SJCRH30 (cell line): Measurements from ENCODE around the gene NCR2. TPM values are rescaled to one million over a fixed set of nuclear protein-coding genes. Genes with fewer than 3 reads are reported as not detected.

Experiments
- DNase-seq, 2 experiments: peaks; one replicate each; pipeline ENCODE4 v3.0.0-alpha.2; 2015 to 2020
- H3K27ac ChIP-seq: fragments of 250-450 bp; sonication (Bioruptor Pico); 2 replicates; pipeline ENCODE4 v1.5.1; 2020; ENCODE audit warnings: mild to moderate bottlenecking, moderate library complexity
- H3K27me3 ChIP-seq: fragments of 250-450 bp; sonication (Bioruptor Pico); 2 replicates; pipeline ENCODE4 v1.5.1; 2020; ENCODE audit warnings: mild to moderate bottlenecking, moderate library complexity
- H3K36me3 ChIP-seq: fragments of 250-450 bp; sonication (Bioruptor Pico); 2 replicates; pipeline ENCODE4 v1.5.1; 2020; ENCODE audit warnings: mild to moderate bottlenecking, moderate library complexity
- H3K4me1 ChIP-seq: fragments of 250-450 bp; sonication (Bioruptor Pico); 2 replicates; pipeline ENCODE4 v1.5.1; 2020; ENCODE audit warnings: mild to moderate bottlenecking, moderate library complexity
- H3K4me3 ChIP-seq: fragments of 250-450 bp; sonication (Bioruptor Pico); 2 replicates; pipeline ENCODE4 v1.5.1; 2020; ENCODE audit warnings: mild to moderate bottlenecking, moderate library complexity
- H3K9me3 ChIP-seq: fragments of 250-450 bp; sonication (Bioruptor Pico); replicated peaks from 2 replicates; pipeline ENCODE4 v1.5.1; 2020; ENCODE audit warnings: mild to moderate bottlenecking, moderate library complexity
- total RNA-seq: library from RNA; depleted of rRNA; stranded (reverse); fragments of >200 nt; shearing (Covaris generic); gene quantifications from 2 replicates; pipeline ENCODE4 v1.2.3, GENCODE V29; 2014

NCR2 gene
- total RNA-seq, 1 experiment from 2014 or later = not detected

GRCh38 chr6:41338659-41339058 is 3.3 kb downstream of the NCR2 start:
- Histone ChIP-seq H3K4me1 (no peaks in the 10 kb centered on the region; the same call in 1 of the 2 replicates), H3K36me3 (no peaks in the 10 kb centered on the region), H3K4me3 (no peak overlapping the region), H3K27ac (no peak overlapping the region), H3K9me3 (no peaks in the 10 kb centered on the region), H3K27me3 (0 out of 2 replicates have a peak, but pooled peaks cover 3% of the 10 kb centered on the region)
- no peak for DNase-seq

GRCh38 chr6:41341580-41341979 is 6.2 kb downstream of the NCR2 start:
- no peak for DNase-seq
- Histone ChIP-seq H3K4me1 (no peaks in the 10 kb centered on the region; the same call in 1 of the 2 replicates), H3K27ac (no peak overlapping the region), H3K27me3 (no peaks in the 10 kb centered on the region), H3K9me3 (no peaks in the 10 kb centered on the region), H3K36me3 (no peaks in the 10 kb centered on the region), H3K4me3 (no peak overlapping the region)

DNA sequence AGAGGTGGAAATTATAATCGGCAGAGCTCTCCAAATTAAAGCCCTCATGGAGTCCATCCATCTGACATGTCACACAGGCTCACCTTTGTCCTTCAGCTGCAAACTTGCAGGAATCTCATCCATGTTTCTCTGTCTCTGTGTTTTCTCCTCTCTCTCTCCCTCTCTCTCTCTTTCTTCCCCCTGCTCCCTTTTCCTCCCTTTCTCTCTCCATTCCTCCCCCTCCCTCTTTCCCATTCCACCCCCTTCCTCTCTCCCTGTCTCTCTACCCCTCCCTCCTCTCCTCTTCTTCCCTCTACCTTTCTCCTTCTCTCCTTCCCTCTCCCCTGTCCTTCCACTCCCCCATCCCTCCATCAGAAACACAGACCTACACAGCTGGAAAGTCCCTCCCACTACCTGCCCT is 6.8 kb downstream of the NCR2 start:
- Histone ChIP-seq H3K4me1 (no peaks in the 10 kb centered on the region; the same call in 1 of the 2 replicates), H3K9me3 (no peaks in the 10 kb centered on the region), H3K4me3 (no peak overlapping the region), H3K36me3 (no peaks in the 10 kb centered on the region), H3K27ac (no peak overlapping the region), H3K27me3 (no peaks in the 10 kb centered on the region)
- no peak for DNase-seq

DNA sequence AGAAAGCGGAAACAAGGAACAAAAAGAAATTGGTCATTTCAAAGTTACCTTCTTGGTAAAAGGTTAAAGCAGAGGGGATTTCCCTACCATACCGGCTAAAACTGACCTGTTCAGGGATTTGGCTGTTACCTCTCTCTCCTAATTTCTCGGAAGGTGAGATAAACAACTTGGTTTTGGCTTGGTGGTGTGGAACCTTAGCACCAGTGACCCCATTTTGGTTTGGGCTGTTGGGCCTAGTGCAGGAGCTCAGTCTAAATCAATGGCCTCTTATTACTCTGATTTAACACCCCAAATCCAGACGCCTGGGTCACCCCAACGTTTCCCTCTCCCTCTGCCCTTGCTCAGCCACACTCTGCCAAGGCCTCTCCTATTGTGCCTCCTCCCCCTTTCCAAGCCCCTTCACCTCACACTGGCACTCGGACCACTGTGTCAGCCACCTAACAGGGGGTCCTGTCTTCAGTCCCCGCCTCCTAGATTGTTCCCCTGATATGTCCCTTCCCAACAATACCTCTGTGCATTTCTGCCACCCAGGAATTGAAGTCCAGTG is 8.3 kb downstream of the NCR2 start:
- no peak for DNase-seq
- Histone ChIP-seq H3K9me3 (no peaks in the 10 kb centered on the region), H3K27me3 (no peaks in the 10 kb centered on the region), H3K4me3 (no peak overlapping the region), H3K4me1 (no peaks in the 10 kb centered on the region), H3K27ac (no peak overlapping the region), H3K36me3 (no peaks in the 10 kb centered on the region)

DNA sequence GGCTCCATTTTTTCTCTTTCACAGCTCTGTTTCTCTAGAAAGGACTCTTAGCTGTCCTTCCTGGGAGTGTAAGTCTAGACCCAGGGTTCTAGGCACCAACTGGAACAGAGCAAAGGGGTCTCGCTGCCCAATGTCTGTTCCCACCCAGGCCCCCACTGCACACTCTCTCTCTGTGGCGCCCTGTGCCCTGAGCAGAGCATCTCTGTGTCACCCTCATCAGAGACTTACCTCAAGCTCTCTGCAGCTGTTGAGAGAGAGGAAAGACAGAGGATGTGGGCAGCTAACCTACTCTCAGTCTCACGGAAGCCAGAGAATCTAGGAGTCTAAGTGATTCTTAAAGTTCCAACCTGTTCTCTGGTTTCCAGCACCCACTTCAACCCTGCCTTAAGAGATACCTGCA is 9.5 kb downstream of the NCR2 start:
- Histone ChIP-seq H3K9me3 (no peaks in the 10 kb centered on the region), H3K4me3 (no peak overlapping the region), H3K4me1 (no peaks in the 10 kb centered on the region), H3K27me3 (no peaks in the 10 kb centered on the region), H3K27ac (no peak overlapping the region), H3K36me3 (no peaks in the 10 kb centered on the region)
- no peak for DNase-seq

DNA sequence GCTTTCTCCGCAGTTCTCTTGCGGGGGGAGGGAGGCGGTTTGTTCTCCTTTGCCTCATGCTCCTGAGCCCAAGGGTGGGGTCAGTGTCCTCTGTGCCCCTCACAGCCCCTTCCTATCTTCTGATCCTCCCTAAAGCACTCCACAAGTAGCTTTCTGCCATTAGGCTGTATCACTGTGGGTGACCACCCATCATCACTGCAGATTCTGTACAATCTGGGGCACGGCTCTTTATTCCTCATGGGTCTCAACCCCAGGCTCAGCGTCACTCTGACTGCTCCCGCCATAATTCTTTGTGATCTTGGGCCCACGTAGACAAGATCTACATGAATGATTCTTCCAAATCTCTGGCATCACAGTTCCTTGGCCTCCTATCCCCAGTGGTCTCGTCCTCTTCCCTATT is 10.5 kb downstream of the NCR2 start:
- no peak for DNase-seq
- H3K9me3 ChIP-seq = no peaks in the 10 kb centered on the region
- H3K36me3 ChIP-seq = no peaks in the 10 kb centered on the region
- H3K27me3 ChIP-seq = no peaks in the 10 kb centered on the region
- H3K4me3 ChIP-seq = no peak overlapping the region
- H3K4me1 ChIP-seq = no peaks in the 10 kb centered on the region
- H3K27ac ChIP-seq = no peak overlapping the region

- Histone ChIP-seq H3K27me3 (no peaks in the 10 kb centered on the region), H3K4me3 (no peak overlapping the region), H3K4me1 (no peaks in the 10 kb centered on the region), H3K36me3 (no peaks in the 10 kb centered on the region), H3K9me3 (no peaks in the 10 kb centered on the region), H3K27ac (no peak overlapping the region)
- DNase-seq = no peak
These were observed 11.0 kb downstream of the NCR2 start for GRCh38 chr6:41346441-41346840.

GRCh38 chr6:41347378-41348050 is 12.1 kb downstream of the NCR2 start:
- peaks cover 2% of the 10 kb centered on the region; the same call in 1 of the 2 replicates for H3K4me1 ChIP-seq
- no peak for DNase-seq
- no peak overlapping the region for H3K27ac ChIP-seq
- H3K9me3 ChIP-seq = no peaks in the 10 kb centered on the region
- no peaks in the 10 kb centered on the region for H3K36me3 ChIP-seq
- H3K4me3 ChIP-seq = no peak overlapping the region
- H3K27me3 ChIP-seq = no peaks in the 10 kb centered on the region

DNA sequence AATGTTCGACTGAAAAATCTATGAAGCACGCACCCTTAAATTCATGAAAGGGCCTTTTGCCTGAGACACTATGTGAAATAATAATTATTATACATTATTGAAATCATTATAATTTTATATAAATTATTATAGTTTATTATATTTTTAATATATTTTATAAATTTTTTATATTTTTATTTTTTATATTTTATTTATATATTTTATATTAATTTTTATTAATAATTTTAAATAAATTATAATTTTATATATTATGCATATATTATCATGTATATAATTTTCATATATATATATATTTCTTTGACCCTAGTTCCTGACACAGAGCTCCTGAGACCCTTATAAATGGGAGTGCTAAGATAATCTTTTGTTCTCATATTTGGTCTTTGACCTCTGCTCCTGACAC is 13.5 kb downstream of the NCR2 start:
- no peak overlapping the region for H3K27ac ChIP-seq
- no peak overlapping the region for H3K4me3 ChIP-seq
- DNase-seq = no peak
- no peaks in the 10 kb centered on the region for H3K36me3 ChIP-seq
- H3K9me3 ChIP-seq = no peaks in the 10 kb centered on the region
- H3K4me1 ChIP-seq = peaks cover 5% of the 10 kb centered on the region; the same call in 1 of the 2 replicates
- H3K27me3 ChIP-seq = no peaks in the 10 kb centered on the region

- DNase-seq = peak in 1 of 2 experiments; percentile 46
- Histone ChIP-seq H3K9me3 (no peaks in the 10 kb centered on the region; the same call in 1 of the 2 replicates), H3K36me3 (no peaks in the 10 kb centered on the region), H3K27ac (no peak overlapping the region), H3K4me3 (no peak overlapping the region), H3K4me1 (peaks cover 5% of the 10 kb centered on the region; the same call in 1 of the 2 replicates), H3K27me3 (peaks cover 4% of the 10 kb centered on the region; the same call in 1 of the 2 replicates)
These were observed 17.0 kb downstream of the NCR2 start for GRCh38 chr6:41352396-41352795.

DNA sequence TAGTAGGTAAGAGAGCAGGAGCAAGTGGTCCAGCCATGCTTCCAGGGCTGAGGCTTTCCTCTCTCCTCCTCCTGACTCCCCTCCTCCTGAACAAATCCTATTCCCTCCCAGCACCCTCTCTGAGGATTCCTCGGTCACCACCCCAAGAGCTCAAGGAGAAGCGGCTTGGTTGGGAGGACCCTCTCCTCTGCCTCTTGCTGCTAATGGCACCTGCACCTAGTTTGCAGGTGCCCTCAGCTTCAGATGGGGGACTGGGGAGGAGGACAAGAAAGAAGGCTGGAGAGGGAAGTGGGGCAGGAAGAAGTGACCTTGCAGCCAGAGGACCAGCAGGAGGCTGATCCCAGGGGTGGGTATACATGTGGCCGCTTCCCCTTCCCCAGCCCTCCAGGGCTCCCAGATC is 17.5 kb downstream of the NCR2 start:
- H3K36me3 ChIP-seq = no peaks in the 10 kb centered on the region
- peaks cover 5% of the 10 kb centered on the region; the same call in 1 of the 2 replicates for H3K4me1 ChIP-seq
- DNase-seq = no peak

DNA sequence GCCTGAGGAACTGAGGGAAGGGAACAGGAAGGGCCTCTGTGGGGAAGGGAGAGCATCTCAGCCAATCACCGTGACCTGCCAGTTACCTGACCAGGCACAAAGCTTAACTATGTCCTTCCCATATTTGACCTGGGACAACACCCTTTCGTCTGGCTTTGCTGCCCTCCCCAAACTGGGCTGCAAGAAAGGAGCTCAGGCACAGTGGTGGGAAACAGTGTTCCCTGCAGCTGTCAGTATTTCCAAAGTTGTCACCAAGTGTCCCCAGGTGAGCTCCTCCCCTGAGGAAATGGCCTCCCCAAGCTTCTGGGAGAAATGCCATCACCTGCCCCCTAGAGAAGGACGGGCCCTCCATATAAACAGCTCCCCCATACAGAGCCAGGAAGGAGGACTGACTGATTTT is 17.9 kb downstream of the NCR2 start:
- Histone ChIP-seq H3K27me3 (peaks cover 4% of the 10 kb centered on the region; the same call in 1 of the 2 replicates), H3K9me3 (no peaks in the 10 kb centered on the region; the same call in 1 of the 2 replicates), H3K36me3 (no peaks in the 10 kb centered on the region), H3K27ac (no peak overlapping the region), H3K4me3 (no peak overlapping the region), H3K4me1 (peaks cover 5% of the 10 kb centered on the region; the same call in 1 of the 2 replicates)
- DNase-seq = no peak

More for the DNA sequence above, 17.5 kb downstream of the NCR2 start:
- H3K4me3 ChIP-seq = no peak overlapping the region
- no peak overlapping the region for H3K27ac ChIP-seq
- no peaks in the 10 kb centered on the region; the same call in 1 of the 2 replicates for H3K9me3 ChIP-seq
- peaks cover 4% of the 10 kb centered on the region; the same call in 1 of the 2 replicates for H3K27me3 ChIP-seq

- no peaks in the 10 kb centered on the region for H3K36me3 ChIP-seq
- H3K4me3 ChIP-seq = no peak overlapping the region
- no peak overlapping the region for H3K27ac ChIP-seq
- H3K27me3 ChIP-seq = peaks cover 4% of the 10 kb centered on the region; the same call in 1 of the 2 replicates
- no peak for DNase-seq
- H3K4me1 ChIP-seq = peaks cover 5% of the 10 kb centered on the region; the same call in 1 of the 2 replicates
- peaks cover 4% of the 10 kb centered on the region; the same call in 1 of the 2 replicates for H3K9me3 ChIP-seq
These were observed 20.5 kb downstream of the NCR2 start for GRCh38 chr6:41355952-41356351.

DNA sequence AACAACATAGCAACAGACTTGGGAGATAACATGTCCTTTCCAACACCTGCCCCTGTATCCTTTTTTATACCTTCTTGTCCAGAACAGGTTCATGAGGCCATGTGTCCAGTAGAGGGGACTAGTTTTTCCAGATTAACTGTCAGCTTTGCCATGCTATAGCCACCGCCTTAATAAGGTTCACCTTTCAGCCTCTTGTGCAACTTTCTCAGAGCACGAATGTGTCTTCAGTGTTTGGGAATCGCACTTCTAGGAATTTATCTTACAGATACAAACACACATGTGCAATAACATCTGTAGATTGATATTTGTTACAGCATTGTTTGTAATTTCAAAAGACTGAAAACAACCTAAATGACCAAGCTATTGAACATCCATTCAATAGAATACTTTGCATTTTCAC is 21.4 kb downstream of the NCR2 start:
- no peak overlapping the region for H3K4me3 ChIP-seq
- peaks cover 4% of the 10 kb centered on the region; the same call in 1 of the 2 replicates for H3K9me3 ChIP-seq
- no peak for DNase-seq
- no peak overlapping the region for H3K27ac ChIP-seq
- peaks cover 5% of the 10 kb centered on the region; the same call in 1 of the 2 replicates for H3K4me1 ChIP-seq
- no peaks in the 10 kb centered on the region for H3K36me3 ChIP-seq
- peaks cover 4% of the 10 kb centered on the region; the same call in 1 of the 2 replicates for H3K27me3 ChIP-seq

DNA sequence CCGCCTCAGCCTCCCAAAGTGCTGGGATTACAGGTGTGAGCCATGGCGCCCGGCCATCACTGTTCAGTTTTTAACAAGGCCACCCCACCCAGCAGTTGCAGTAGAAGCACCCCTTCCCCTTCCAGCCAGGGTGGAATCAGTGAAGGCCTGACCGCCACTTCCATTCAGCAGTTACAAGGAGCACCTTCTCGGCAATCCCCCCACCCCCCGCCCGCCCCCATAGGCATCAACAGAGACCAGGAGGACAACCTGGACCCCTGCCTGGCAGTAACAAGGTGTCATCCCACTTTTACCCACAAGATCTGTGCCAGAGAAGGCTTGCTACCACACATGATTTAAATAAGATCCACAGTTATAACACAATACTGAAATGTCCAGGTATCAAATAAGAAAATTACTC is 23.1 kb downstream of the NCR2 start:
- no peaks in the 10 kb centered on the region for H3K36me3 ChIP-seq
- no peak overlapping the region for H3K4me3 ChIP-seq
- H3K27me3 ChIP-seq = peaks cover 4% of the 10 kb centered on the region; the same call in 1 of the 2 replicates
- DNase-seq = no peak
- no peak overlapping the region for H3K27ac ChIP-seq
- peaks cover 4% of the 10 kb centered on the region; the same call in 1 of the 2 replicates for H3K9me3 ChIP-seq
- no peaks in the 10 kb centered on the region for H3K4me1 ChIP-seq
